Liver (tissue), 9 donors: ENCODE results near the gene RHOH. TPM values are rescaled to one million over a fixed set of nuclear protein-coding genes. Genes with fewer than 3 reads are reported as not detected.

Experiments
- DNase-seq: peaks from one replicate; pipeline ENCODE4 v3.0.0-alpha.2; 2017; ENCODE audit warnings: low spot score
- H3K27ac ChIP-seq, 2 donors: one replicate each; pipeline ENCODE4 v1.7.0; 2013; ENCODE audit warnings: inconsistent platforms in 2 of 2, low read length in 2 of 2, control low read depth in 1 of 2, low read depth in 1 of 2, mild to moderate bottlenecking in 1 of 2
- H3K27me3 ChIP-seq, 4 donors: one replicate each; pipeline versions ENCODE4 v1.6.1 to v1.7.0; 2013; ENCODE audit warnings: low read length in 3 of 4, inconsistent platforms in 1 of 4, mild to moderate bottlenecking in 1 of 4, moderate library complexity in 1 of 4; ENCODE audit not compliant: control insufficient read depth in 4 of 4, insufficient read depth in 4 of 4
- H3K36me3 ChIP-seq, 4 donors: one replicate each; pipeline versions ENCODE4 v1.6.1 to v1.7.0; 2013; ENCODE audit warnings: low read length in 3 of 4, mild to moderate bottlenecking in 3 of 4, low read depth in 1 of 4, moderate library complexity in 1 of 4; ENCODE audit not compliant: control insufficient read depth in 4 of 4, insufficient read depth in 3 of 4
- H3K4me1 ChIP-seq, 4 donors: one replicate each; pipeline versions ENCODE4 v1.6.1 to v1.7.0; 2013; ENCODE audit warnings: low read length in 3 of 4, mild to moderate bottlenecking in 3 of 4, moderate library complexity in 1 of 4; ENCODE audit not compliant: control insufficient read depth in 4 of 4, insufficient read depth in 4 of 4
- H3K4me3 ChIP-seq, 3 donors: one replicate each; pipeline versions ENCODE4 v1.6.1 to v1.7.0; 2013; ENCODE audit warnings: low read length in 3 of 3, control low read depth in 1 of 3, low read depth in 1 of 3, mild to moderate bottlenecking in 1 of 3
- H3K9ac ChIP-seq, 2 donors: one replicate each; pipeline ENCODE4 v1.7.0; 2013; ENCODE audit warnings: low read length in 2 of 2, mild to moderate bottlenecking in 2 of 2, moderate library complexity in 2 of 2, control low read depth in 1 of 2, low read depth in 1 of 2
- H3K9me3 ChIP-seq, 4 donors: one replicate each; pipeline versions ENCODE4 v1.6.1 to v1.7.0; 2013; ENCODE audit warnings: low read length in 3 of 4; ENCODE audit not compliant: control insufficient read depth in 4 of 4
- EGR1 ChIP-seq, 2 donors: IDR thresholded peaks; 2 replicates each; pipeline ENCODE4 v1.6.1; 2016 to 2018; ENCODE audit warnings: antibody characterized with exemption in 2 of 2, low read depth in 2 of 2
- FOXA1 ChIP-seq: IDR thresholded peaks from 2 replicates; pipeline ENCODE4 v1.6.1; 2016; ENCODE audit warnings: antibody characterized with exemption
- FOXA2 ChIP-seq: IDR thresholded peaks from 2 replicates; pipeline ENCODE4 v1.6.1; 2016; ENCODE audit warnings: antibody characterized with exemption
- GABPA ChIP-seq, 2 donors: IDR thresholded peaks in 1 of 2; conservative IDR thresholded peaks in 1 of 2; 2 replicates each; pipeline ENCODE4 v1.6.1; 2016; ENCODE audit warnings: antibody characterized with exemption in 2 of 2, mild to moderate bottlenecking in 1 of 2, moderate library complexity in 1 of 2
- HNF4A ChIP-seq, 2 donors: conservative IDR thresholded peaks; 2 replicates each; pipeline ENCODE4 v1.6.1; 2016; ENCODE audit warnings: antibody characterized with exemption in 2 of 2, mild to moderate bottlenecking in 2 of 2
- HNF4G ChIP-seq: IDR thresholded peaks from 2 replicates; pipeline ENCODE4 v1.6.1; 2016; ENCODE audit warnings: antibody characterized with exemption
- JUND ChIP-seq, 2 donors: IDR thresholded peaks; 2 replicates each; pipeline ENCODE4 v1.6.1; 2016; ENCODE audit warnings: antibody characterized with exemption in 2 of 2
- NR2F2 ChIP-seq: IDR thresholded peaks from 2 replicates; pipeline ENCODE4 v1.6.1; 2016; ENCODE audit warnings: antibody characterized with exemption
- RAD21 ChIP-seq, 2 donors: IDR thresholded peaks; 2 replicates each; pipeline ENCODE4 v1.6.1; 2016; ENCODE audit warnings: antibody characterized with exemption in 2 of 2, mild to moderate bottlenecking in 2 of 2
- RXRA ChIP-seq, 2 donors: IDR thresholded peaks; 2 replicates each; pipeline ENCODE4 v1.6.1; 2017 to 2018; ENCODE audit warnings: antibody characterized with exemption in 2 of 2, mild to moderate bottlenecking in 1 of 2
- SP1 ChIP-seq: IDR thresholded peaks from 2 replicates; pipeline ENCODE4 v1.6.1; 2018; ENCODE audit warnings: antibody characterized with exemption, mild to moderate bottlenecking
- TAF1 ChIP-seq: conservative IDR thresholded peaks from 2 replicates; pipeline ENCODE4 v1.6.1; 2016; ENCODE audit warnings: antibody characterized with exemption, mild to moderate bottlenecking
- YY1 ChIP-seq: IDR thresholded peaks from 2 replicates; pipeline ENCODE4 v1.6.1; 2016; ENCODE audit warnings: antibody characterized with exemption, mild to moderate bottlenecking
- WGBS: extraction: QIAGEN DNeasy Blood & Tissue Kit; methylation state at CpG from one replicate; pipeline ENCODE4 v1.1.7; 2013; 5-methylcytosine and 5-hydroxymethylcytosine counted together
- polyA plus RNA-seq, 2 donors: library from polyadenylated mRNA; stranded (reverse) in 1 of 2; unstranded in 1 of 2; fragments of 200-250 nt in 1 of 2; fragments of >200 nt in 1 of 2; fragmentation: Nextera tagmentation in 1 of 2; extraction: Ambion mirVana in 1 of 2; gene quantifications; one replicate each; pipeline versions ENCODE4 v1.2.1 to v1.2.3, GENCODE V29; 2013 to 2015
- total RNA-seq, 2 donors: library from RNA; depleted of rRNA; stranded (reverse); fragments of >200 nt; gene quantifications; one replicate each; pipeline ENCODE4 v1.2.3, GENCODE V29; 2014
- TF ChIP-seq, protein P1 (sequence below): IDR thresholded peaks from 2 replicates; pipeline ENCODE4 v1.6.1; 2016; ENCODE audit warnings: antibody characterized with exemption
- TF ChIP-seq, protein P2 (sequence below): IDR thresholded peaks from 2 replicates; pipeline ENCODE4 v1.6.1; 2016; ENCODE audit warnings: antibody characterized with exemption
- TF ChIP-seq, protein P3 (sequence below): IDR thresholded peaks from 2 replicates; pipeline ENCODE4 v1.6.1; 2016; ENCODE audit warnings: antibody characterized with exemption, mild to moderate bottlenecking
- TF ChIP-seq, protein P4 (sequence below): fragments of 150-350 bp; IDR thresholded peaks from 2 replicates; pipeline ENCODE4 v1.5.1; 2017; ENCODE audit warnings: improper control_type of control experiment, low read depth, low read length; ENCODE audit not compliant: missing input control
- TF ChIP-seq, protein P5 (sequence below): IDR thresholded peaks from 2 replicates; pipeline ENCODE4 v1.6.1; 2016; ENCODE audit warnings: antibody characterized with exemption
- donor health status: healthy.
- donor health status: healthy.
- donor health status: healthy.
- donor health status: healthy.
- donor health status: healthy.

RHOH gene
- total and polyA plus RNA-seq, 4 donors = 0.56 to 2.3 (median 1.3) TPM

DNA sequence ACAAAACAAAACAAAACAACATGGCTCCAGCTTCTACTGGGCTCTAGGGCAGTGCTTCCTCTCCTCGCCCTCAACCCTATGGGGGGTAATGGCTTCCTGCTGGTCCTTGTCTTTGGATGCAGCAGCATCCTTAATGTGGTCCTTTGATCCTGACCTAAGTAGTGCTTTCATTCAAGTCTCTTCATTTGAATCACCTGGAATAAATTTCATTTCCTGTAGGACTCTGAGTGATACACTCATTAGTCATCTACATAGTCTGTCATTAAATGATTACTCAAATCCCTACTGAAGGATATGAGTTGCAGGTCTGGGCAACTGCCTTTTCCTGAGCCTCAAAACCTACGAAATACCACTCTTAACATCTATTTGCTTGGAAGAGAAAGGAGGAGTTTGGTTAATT lies 54.5 kb downstream of the RHOH start:
- 88% methylated on average over 2 of the region's 2 CpGs for WGBS
- Histone ChIP-seq H3K4me1 (no peaks in the 10 kb centered on the region), H3K27ac (no peak overlapping the region), H3K27me3 (no peaks in the 10 kb centered on the region), H3K36me3 (no peaks in the 10 kb centered on the region), H3K4me3 (no peak overlapping the region), H3K9me3 (no peaks in the 10 kb centered on the region), H3K9ac (no peak overlapping the region)
- TF ChIP-seq FOXA2 (no peak), SP1 (no peak), JUND (IDR thresholded peaks at IDR 0.05) (no peak), RXRA (IDR thresholded peaks at IDR 0.05) (no peak), GABPA (IDR thresholded peaks at IDR 0.05 in 1 of 2, conservative IDR thresholded peaks at IDR 0.05 in 1 of 2) (no peak), RAD21 (IDR thresholded peaks at IDR 0.05) (no peak), NR2F2 (no peak), FOXA1 (no peak), YY1 (no peak), HNF4G (no peak), TAF1 (no peak), EGR1 (IDR thresholded peaks at IDR 0.05; ENCODE audit: low read depth in 2 of 2) (no peak), HNF4A (conservative IDR thresholded peaks at IDR 0.05) (no peak)
- TF ChIP-seq, protein P1, sequence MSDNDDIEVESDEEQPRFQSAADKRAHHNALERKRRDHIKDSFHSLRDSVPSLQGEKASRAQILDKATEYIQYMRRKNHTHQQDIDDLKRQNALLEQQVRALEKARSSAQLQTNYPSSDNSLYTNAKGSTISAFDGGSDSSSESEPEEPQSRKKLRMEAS = no peak
- TF ChIP-seq, protein P2, sequence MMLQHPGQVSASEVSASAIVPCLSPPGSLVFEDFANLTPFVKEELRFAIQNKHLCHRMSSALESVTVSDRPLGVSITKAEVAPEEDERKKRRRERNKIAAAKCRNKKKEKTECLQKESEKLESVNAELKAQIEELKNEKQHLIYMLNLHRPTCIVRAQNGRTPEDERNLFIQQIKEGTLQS = no peak
- TF ChIP-seq, protein P3, sequence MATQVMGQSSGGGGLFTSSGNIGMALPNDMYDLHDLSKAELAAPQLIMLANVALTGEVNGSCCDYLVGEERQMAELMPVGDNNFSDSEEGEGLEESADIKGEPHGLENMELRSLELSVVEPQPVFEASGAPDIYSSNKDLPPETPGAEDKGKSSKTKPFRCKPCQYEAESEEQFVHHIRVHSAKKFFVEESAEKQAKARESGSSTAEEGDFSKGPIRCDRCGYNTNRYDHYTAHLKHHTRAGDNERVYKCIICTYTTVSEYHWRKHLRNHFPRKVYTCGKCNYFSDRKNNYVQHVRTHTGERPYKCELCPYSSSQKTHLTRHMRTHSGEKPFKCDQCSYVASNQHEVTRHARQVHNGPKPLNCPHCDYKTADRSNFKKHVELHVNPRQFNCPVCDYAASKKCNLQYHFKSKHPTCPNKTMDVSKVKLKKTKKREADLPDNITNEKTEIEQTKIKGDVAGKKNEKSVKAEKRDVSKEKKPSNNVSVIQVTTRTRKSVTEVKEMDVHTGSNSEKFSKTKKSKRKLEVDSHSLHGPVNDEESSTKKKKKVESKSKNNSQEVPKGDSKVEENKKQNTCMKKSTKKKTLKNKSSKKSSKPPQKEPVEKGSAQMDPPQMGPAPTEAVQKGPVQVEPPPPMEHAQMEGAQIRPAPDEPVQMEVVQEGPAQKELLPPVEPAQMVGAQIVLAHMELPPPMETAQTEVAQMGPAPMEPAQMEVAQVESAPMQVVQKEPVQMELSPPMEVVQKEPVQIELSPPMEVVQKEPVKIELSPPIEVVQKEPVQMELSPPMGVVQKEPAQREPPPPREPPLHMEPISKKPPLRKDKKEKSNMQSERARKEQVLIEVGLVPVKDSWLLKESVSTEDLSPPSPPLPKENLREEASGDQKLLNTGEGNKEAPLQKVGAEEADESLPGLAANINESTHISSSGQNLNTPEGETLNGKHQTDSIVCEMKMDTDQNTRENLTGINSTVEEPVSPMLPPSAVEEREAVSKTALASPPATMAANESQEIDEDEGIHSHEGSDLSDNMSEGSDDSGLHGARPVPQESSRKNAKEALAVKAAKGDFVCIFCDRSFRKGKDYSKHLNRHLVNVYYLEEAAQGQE = no peak
- TF ChIP-seq, protein P4, sequence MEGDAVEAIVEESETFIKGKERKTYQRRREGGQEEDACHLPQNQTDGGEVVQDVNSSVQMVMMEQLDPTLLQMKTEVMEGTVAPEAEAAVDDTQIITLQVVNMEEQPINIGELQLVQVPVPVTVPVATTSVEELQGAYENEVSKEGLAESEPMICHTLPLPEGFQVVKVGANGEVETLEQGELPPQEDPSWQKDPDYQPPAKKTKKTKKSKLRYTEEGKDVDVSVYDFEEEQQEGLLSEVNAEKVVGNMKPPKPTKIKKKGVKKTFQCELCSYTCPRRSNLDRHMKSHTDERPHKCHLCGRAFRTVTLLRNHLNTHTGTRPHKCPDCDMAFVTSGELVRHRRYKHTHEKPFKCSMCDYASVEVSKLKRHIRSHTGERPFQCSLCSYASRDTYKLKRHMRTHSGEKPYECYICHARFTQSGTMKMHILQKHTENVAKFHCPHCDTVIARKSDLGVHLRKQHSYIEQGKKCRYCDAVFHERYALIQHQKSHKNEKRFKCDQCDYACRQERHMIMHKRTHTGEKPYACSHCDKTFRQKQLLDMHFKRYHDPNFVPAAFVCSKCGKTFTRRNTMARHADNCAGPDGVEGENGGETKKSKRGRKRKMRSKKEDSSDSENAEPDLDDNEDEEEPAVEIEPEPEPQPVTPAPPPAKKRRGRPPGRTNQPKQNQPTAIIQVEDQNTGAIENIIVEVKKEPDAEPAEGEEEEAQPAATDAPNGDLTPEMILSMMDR = no peak
- TF ChIP-seq, protein P5, sequence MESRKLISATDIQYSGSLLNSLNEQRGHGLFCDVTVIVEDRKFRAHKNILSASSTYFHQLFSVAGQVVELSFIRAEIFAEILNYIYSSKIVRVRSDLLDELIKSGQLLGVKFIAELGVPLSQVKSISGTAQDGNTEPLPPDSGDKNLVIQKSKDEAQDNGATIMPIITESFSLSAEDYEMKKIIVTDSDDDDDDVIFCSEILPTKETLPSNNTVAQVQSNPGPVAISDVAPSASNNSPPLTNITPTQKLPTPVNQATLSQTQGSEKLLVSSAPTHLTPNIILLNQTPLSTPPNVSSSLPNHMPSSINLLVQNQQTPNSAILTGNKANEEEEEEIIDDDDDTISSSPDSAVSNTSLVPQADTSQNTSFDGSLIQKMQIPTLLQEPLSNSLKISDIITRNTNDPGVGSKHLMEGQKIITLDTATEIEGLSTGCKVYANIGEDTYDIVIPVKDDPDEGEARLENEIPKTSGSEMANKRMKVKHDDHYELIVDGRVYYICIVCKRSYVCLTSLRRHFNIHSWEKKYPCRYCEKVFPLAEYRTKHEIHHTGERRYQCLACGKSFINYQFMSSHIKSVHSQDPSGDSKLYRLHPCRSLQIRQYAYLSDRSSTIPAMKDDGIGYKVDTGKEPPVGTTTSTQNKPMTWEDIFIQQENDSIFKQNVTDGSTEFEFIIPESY = no peak
- no peak for DNase-seq
